D721Med (cell line): Measurements from ENCODE around the gene PPCDC.
A peak's percentile ranks its signal among the peaks of the same experiment; 100 is the strongest.

Experiments used
- DNase-seq: peaks from one replicate; pipeline ENCODE4 v3.0.0; 2011; ENCODE audit warnings: low spot score; ENCODE audit not compliant: insufficient read length
- FAIRE-seq: peaks from 2 replicates; lab custom pipeline; 2011; peaks lifted over from hg19 to GRCh38; lab: Jason Lieb, UNC
- CTCF ChIP-seq: IDR thresholded peaks from 2 replicates; pipeline ENCODE4 v1.5.1; 2012; ENCODE audit warnings: mild to moderate bottlenecking, control low read depth; ENCODE audit not compliant: insufficient read depth; ENCODE audit errors: missing control alignments

PPCDC gene

DNA sequence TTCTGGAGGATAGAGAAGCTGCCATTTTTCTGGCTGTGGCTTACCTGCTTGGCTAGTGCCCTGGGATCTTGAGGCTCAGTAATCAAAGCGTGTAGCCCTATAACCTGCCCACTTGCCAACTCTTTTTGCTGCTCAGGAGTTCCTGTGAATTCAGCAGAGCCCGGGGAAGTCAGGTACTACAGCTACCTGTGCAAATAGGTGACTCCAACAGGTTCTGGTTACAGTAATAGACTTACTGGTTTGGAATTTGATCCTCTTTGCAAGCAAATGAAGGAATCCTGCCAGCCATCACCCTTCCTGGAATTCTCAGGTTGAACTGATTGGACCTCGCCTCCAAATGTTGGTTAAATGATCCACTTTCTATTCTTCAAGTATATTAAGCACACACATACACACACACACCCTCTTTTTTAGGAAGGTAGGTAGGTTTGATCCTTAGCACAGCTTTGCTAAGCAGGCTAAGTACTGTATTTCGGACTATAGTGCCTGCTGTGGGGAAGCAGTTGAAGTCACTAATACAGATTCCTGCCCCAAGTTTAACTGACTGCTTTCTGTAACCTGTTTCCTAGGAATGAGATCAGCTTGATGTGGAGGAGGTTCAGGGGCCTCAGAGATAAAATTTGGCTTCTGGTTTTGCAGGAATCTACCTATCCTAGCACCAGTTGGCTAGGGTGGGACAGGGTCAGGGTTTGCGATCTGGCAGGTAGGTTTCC, 2.3 kb downstream of the PPCDC start:
- no peak for TF ChIP-seq CTCF
- no peak for FAIRE-seq
- no peak for DNase-seq

- FAIRE-seq (no peak), DNase-seq (no peak)
- TF ChIP-seq CTCF, result no peak
Observed at GRCh38 chr15:75027551-75027950, 4.2 kb downstream of the PPCDC start.

- no peak for TF ChIP-seq CTCF
- DNase-seq (no peak), FAIRE-seq (no peak)
Observed at GRCh38 chr15:75028991-75029377, 5.6 kb downstream of the PPCDC start.

DNA sequence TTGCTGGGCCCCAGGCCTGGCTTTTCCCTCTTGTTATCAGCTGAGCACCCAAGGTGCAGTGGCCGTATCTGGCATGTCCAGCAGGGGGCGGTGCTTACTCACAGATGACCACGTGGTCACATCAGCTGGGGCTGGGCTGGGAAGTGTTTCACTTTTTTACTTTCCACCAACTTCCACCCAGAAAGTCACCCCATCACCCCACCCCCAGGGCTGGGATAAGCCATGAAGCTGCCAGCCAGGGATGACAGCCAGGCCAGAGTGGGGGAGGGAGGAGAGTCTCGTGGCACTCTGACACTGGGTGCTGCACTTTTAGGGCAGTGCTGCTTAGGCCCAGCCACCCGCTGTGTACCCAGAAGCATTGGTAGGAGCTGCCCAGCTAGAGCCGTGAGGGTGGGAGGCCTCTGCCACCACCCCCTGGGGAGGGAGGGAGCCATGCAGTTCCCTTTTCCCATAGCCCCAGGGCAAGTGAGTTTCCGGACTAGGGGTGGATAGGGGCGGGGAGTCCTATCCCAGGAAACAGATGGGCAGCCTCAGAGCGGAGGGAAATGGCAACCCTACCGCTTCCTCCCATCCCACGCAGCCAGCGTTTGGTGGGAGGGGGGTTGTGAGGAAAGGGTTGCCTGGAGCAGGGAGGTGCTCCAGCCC, 6.1 kb downstream of the PPCDC start:
- DNase-seq (peak; percentile 69), FAIRE-seq (no peak)
- TF ChIP-seq CTCF, result peak; percentile 92

DNA sequence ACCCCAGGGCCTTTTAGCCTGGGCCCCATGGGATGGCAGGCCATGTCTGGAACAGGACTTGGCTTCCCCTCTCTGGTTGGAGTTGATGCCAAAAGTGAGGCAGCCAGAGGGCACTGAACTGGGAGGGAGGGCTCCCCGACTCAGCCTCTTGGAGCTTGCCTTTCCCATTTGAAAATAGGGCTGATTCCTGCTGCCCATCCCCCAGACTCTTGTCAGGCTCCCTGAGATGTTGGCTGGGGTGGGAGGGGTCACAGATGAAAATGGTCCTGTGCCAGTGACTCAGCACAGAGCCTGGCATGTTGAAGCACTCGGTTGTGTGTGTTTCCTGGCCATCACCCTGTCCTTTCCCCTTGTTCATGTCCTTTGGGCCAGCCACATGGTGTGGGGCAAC, 6.6 kb downstream of the PPCDC start:
- no peak for DNase-seq
- TF ChIP-seq CTCF, result no peak
- FAIRE-seq, result no peak

- TF ChIP-seq CTCF, result no peak
- DNase-seq (no peak), FAIRE-seq (no peak)
Observed at GRCh38 chr15:75030424-75030823, 7.0 kb downstream of the PPCDC start.

GRCh38 chr15:75031848-75032247, 8.5 kb downstream of the PPCDC start:
- DNase-seq (no peak), FAIRE-seq (no peak)
- TF ChIP-seq CTCF, result no peak
